Glutamatergic neuron (in vitro differentiated cells): Measurements from ENCODE around the gene SPTLC3. TPM values are rescaled to one million over a fixed set of nuclear protein-coding genes. Genes with fewer than 3 reads are reported as not detected.

Experiments
- DNase-seq: peaks from one replicate; pipeline ENCODE4 v3.0.0; 2022
- H3K27ac Mint-ChIP-seq: one replicate; pipeline ENCODE4 v1.8.0; 2020; ENCODE audit warnings: mild to moderate bottlenecking, mixed read lengths, inconsistent platforms; ENCODE audit not compliant: unreplicated experiment
- H3K27me3 Mint-ChIP-seq: one replicate; pipeline ENCODE4 v1.8.0; 2020; ENCODE audit warnings: mild to moderate bottlenecking, moderate library complexity, mixed read lengths, inconsistent platforms; ENCODE audit not compliant: unreplicated experiment
- H3K36me3 Mint-ChIP-seq: one replicate; pipeline ENCODE4 v1.8.0; 2020; ENCODE audit warnings: mild to moderate bottlenecking, mixed read lengths, inconsistent platforms; ENCODE audit not compliant: unreplicated experiment
- H3K4me1 Mint-ChIP-seq: one replicate; pipeline ENCODE4 v1.8.0; 2020; ENCODE audit warnings: mild to moderate bottlenecking, low read depth, mixed read lengths, inconsistent platforms; ENCODE audit not compliant: unreplicated experiment
- H3K4me3 Mint-ChIP-seq: one replicate; pipeline ENCODE4 v1.8.0; 2020; ENCODE audit warnings: mild to moderate bottlenecking, mixed read lengths, inconsistent platforms; ENCODE audit not compliant: unreplicated experiment
- H3K9me3 Mint-ChIP-seq: one replicate; pipeline ENCODE4 v1.8.0; 2020; ENCODE audit warnings: mild to moderate bottlenecking, moderate library complexity, mixed read lengths, inconsistent platforms; ENCODE audit not compliant: unreplicated experiment
- total RNA-seq: library from RNA; stranded (reverse); fragmentation: NEBNext Ultra II Directional; extraction: Animal tissue kit (Norgen Biotek cat#: 25700); gene quantifications from one replicate; pipeline ENCODE4 v1.2.1, GENCODE V29; 2021; ENCODE audit not compliant: unreplicated experiment
- TF ChIP-seq, protein P1 (sequence below): fragments of 200-600 bp; sonication (generic); IDR thresholded peaks from one replicate; pipeline ENCODE4 v1.5.0; 2021; ENCODE audit not compliant: partially characterized antibody, unreplicated experiment

Gene SPTLC3
- total RNA-seq, 1 donor from 2014 or later = not detected

DNA sequence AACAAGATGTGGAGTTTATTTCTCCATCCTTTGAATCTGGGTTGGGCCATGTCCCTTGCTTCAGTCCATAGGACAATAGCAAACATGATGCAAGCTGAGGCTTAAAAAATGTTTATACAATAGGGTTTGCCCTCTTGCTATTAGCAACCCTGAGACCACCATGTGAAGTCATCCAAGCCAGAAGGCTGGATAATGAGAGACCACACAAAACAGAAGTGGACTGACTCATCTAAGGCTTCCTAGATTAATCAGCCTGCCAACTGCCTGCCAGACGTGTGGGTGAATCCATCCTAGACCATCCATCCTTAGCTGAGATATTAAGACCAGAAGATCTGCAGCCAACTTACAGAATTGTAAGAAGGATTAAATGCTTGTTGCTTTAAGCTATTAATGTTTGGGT, 174.2 kb downstream of the SPTLC3 start:
- Mint-ChIP-seq H3K27ac (no peak overlapping the region), H3K9me3 (peaks cover 3% of the 10 kb centered on the region), H3K36me3 (peaks cover 8% of the 10 kb centered on the region), H3K4me3 (no peak overlapping the region), H3K27me3 (no peaks in the 10 kb centered on the region), H3K4me1 (no peaks in the 10 kb centered on the region)
- DNase-seq = no peak
- TF ChIP-seq, protein P1, sequence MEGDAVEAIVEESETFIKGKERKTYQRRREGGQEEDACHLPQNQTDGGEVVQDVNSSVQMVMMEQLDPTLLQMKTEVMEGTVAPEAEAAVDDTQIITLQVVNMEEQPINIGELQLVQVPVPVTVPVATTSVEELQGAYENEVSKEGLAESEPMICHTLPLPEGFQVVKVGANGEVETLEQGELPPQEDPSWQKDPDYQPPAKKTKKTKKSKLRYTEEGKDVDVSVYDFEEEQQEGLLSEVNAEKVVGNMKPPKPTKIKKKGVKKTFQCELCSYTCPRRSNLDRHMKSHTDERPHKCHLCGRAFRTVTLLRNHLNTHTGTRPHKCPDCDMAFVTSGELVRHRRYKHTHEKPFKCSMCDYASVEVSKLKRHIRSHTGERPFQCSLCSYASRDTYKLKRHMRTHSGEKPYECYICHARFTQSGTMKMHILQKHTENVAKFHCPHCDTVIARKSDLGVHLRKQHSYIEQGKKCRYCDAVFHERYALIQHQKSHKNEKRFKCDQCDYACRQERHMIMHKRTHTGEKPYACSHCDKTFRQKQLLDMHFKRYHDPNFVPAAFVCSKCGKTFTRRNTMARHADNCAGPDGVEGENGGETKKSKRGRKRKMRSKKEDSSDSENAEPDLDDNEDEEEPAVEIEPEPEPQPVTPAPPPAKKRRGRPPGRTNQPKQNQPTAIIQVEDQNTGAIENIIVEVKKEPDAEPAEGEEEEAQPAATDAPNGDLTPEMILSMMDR = no peak

DNA sequence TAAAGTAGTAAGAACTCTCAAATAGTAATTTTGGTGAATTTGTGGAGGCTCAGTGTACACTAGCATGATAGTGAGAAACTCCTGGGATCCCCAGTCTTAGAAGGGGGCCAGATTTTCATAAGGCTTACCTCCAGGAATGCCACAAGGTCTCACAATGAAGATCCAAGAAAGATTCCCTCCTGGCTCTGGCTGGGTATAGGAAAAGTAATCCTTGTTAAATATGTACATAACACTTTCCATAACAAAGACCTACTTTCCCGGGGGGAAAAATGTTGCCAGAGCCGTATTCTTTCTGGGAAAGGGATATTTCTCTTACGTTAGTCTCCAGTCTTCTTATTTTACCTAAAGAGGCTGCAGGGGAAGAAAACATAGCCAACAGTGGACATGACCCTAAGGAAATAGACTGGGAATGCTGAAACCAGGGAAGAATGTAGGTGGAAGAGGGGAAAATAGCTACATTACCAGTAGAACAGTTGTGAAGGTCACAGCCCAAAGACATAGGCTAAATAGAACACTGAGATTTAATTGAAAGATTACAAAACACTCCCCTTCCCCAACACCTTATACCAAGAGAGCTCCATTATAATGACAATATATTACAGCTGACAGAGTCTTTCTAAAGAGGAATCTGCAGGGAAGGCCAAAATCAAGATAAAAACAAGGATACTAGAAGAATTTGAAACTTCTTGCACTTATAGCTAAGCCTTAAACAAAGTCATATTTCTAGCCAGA, 177.4 kb downstream of the SPTLC3 start:
- H3K4me1 Mint-ChIP-seq = no peaks in the 10 kb centered on the region
- TF ChIP-seq, protein P1 = no peak
- H3K4me3 Mint-ChIP-seq = no peak overlapping the region
- H3K27me3 Mint-ChIP-seq = no peaks in the 10 kb centered on the region
- H3K9me3 Mint-ChIP-seq = peaks cover 3% of the 10 kb centered on the region
- peaks cover 8% of the 10 kb centered on the region for H3K36me3 Mint-ChIP-seq
- H3K27ac Mint-ChIP-seq = no peak overlapping the region
- DNase-seq = no peak

DNA sequence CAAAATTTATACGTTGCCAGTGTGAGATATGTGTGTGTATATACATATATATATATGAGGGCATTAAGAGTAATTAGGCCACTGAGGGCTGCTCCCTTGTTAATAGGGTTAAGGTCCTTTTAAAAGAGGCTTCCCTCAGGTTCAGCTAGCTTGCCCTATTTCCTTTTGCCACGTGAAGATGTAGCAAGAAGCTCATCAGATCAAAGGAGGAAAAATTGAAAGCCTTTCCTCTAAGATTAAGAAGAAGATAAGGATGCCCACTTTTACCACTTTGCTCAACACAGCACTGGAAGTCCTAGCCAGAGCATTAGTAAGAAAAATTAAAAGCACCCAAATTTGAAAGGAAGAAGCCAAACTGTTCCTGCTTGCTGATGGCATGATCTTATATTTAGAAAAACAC, 179.1 kb downstream of the SPTLC3 start:
- no peaks in the 10 kb centered on the region for H3K4me1 Mint-ChIP-seq
- TF ChIP-seq, protein P1 = no peak
- DNase-seq = no peak
- no peaks in the 10 kb centered on the region for H3K27me3 Mint-ChIP-seq
- no peak overlapping the region for H3K4me3 Mint-ChIP-seq
- H3K36me3 Mint-ChIP-seq = peaks cover 8% of the 10 kb centered on the region
- H3K9me3 Mint-ChIP-seq = peaks cover 3% of the 10 kb centered on the region
- no peak overlapping the region for H3K27ac Mint-ChIP-seq

DNA sequence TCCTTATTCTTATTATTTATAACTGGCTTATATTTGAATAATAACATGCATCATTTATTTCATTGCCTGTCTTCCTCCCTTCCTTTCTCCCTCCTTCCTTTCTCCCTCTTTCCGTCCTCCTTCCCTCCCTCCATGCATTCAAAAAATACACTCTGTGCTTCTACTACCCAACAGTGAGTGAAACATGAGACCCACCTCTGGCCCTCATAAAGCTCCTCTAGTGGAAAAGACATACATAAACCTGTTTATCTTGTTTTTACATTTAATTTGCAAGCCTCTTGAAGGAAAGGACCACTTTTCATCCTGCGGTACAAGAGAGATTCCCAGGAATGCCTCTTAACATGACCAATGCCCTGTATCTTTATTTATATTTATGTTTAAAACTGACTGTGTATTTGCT, 190.5 kb downstream of the SPTLC3 start:
- Mint-ChIP-seq H3K36me3 (no peaks in the 10 kb centered on the region), H3K4me1 (peaks cover 6% of the 10 kb centered on the region), H3K4me3 (no peak overlapping the region), H3K27ac (no peak overlapping the region), H3K27me3 (no peaks in the 10 kb centered on the region), H3K9me3 (no peaks in the 10 kb centered on the region)
- DNase-seq = no peak
- TF ChIP-seq, protein P1 = no peak

DNA sequence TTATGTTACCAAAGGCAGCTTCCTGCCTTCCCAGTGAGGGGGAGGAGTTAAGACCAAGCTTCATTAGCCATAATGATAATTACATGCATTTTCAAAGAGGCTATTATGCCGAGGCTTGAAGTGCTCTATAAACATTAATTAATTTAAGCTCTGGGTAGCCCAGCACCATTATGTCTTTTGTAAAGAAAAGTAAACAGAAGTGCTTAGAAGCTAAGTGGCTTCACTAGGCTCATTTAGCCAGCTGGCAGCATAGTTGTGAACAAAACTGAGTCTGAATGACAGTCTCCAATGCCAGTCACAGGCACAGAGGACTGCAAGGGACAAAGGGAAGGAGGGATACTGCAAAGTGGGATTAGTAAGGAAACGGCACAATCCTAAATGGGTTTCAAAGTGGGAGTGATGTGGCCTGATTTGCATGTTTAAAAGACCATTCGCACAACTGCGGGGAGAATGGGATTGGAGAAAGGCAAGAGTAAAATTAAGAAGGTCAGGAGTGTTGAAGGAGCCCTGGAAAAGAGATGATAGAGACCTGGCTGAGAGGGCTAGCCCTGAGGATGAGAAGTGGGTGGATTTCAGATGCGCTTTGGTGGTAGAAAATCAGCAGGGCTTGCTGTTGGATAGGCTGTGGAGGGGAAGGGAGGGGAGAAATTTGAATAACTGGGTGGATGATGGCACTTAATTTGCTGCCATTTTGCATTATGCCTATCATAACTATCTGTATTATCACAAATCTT, 192.2 kb downstream of the SPTLC3 start:
- H3K27ac Mint-ChIP-seq = peak overlapping the region; percentile 67
- H3K27me3 Mint-ChIP-seq = no peaks in the 10 kb centered on the region
- peaks cover 6% of the 10 kb centered on the region for H3K4me1 Mint-ChIP-seq
- H3K36me3 Mint-ChIP-seq = no peaks in the 10 kb centered on the region
- TF ChIP-seq, protein P1 = no peak
- no peaks in the 10 kb centered on the region for H3K9me3 Mint-ChIP-seq
- DNase-seq = no peak
- no peak overlapping the region for H3K4me3 Mint-ChIP-seq
